ENCODE results near the gene SIDT1. TPM values are rescaled to one million over a fixed set of nuclear protein-coding genes. Genes with fewer than 3 reads are reported as not detected.

Gene SIDT1
- total and polyA plus RNA-seq, 8 donors: 0.81 to 142 (median 14.5) TPM

- intact Hi-C loops (cut with DNase I; ENCODE audit: low total_unique reads): no loop called here
- no peak for DNase-seq
- no peak for TF ChIP-seq CTCF (IDR thresholded peaks at IDR 0.05)
- no peak for TF ChIP-seq POLR2AphosphoS5 (IDR thresholded peaks at IDR 0.05)
- no peak for TF ChIP-seq POLR2A (IDR thresholded peaks at IDR 0.05)
- TF ChIP-seq EP300 (IDR thresholded peaks at IDR 0.05): no peak
- H3K27ac ChIP-seq: no peak overlapping the region
- H3K9me3 ChIP-seq: no peaks in the 10 kb centered on the region
- H3K36me3 ChIP-seq: peaks cover 9 to 37% (median 35%) of the 10 kb centered on the region in 4 donors
- no peaks in the 10 kb centered on the region for H3K27me3 ChIP-seq
- H3K4me1 ChIP-seq: no peaks in the 10 kb centered on the region
- WGBS, 5 donors: 93 to 100% (median 98%) methylated on average over 4 of the region's 4 CpGs
- no peak overlapping the region for H3K4me3 ChIP-seq
Observed at GRCh38 chr3:113678773-113679172, 146.4 kb downstream of the SIDT1 start.

Small RNA genes lying within 50 kb of the gene (small RNA-seq; reads per million reads assigned to genes)
- gene MIR4446 (0.59 to 2.9 (median 1.8) reads per million in 4 donors), gene RN7SL767P (0 reads per million in 4 donors)

Other genes starting within 250 kb of the SIDT1 start
- gene CFAP44, start 91.1 kb upstream of the SIDT1 start, total RNA-seq: 10 to 100 TPM in 4 of 5 donors, 1 to 10 TPM in 1; 6.2 to 33.6 (median 21.7) TPM
- 1 to 10 TPM; 1.4 to 8.4 (median 1.5) TPM for gene CFAP44, start 91.1 kb upstream of the SIDT1 start, polyA plus RNA-seq
- gene SPICE1, start 17.4 kb upstream of the SIDT1 start, total RNA-seq: 10 to 100 TPM; 10.3 to 75.9 (median 31.9) TPM
- gene SPICE1, start 17.4 kb upstream of the SIDT1 start, polyA plus RNA-seq: 1 to 10 TPM; 1.7 to 2.9 (median 2.4) TPM
- 10 to 100 TPM in 4 of 5 donors, 1 to 10 TPM in 1; 4.6 to 30.6 (median 22.9) TPM for gene USF3, start 164.1 kb downstream of the SIDT1 start, total RNA-seq
- gene USF3, start 164.1 kb downstream of the SIDT1 start, polyA plus RNA-seq: 1 to 10 TPM; 3.3 to 4.6 (median 4.4) TPM
- 100 to 1,000 TPM in 2 of 5 donors, 10 to 100 TPM in 3; 15.1 to 159 (median 45.1) TPM for gene NAA50, start 213.7 kb downstream of the SIDT1 start, total RNA-seq
- 10 to 100 TPM; 22.4 to 38.0 (median 36.8) TPM for gene NAA50, start 213.7 kb downstream of the SIDT1 start, polyA plus RNA-seq
- 10 to 100 TPM in 4 of 5 donors, 1 to 10 TPM in 1; 4.3 to 75.6 (median 34.2) TPM for gene ATP6V1A, start 214.5 kb downstream of the SIDT1 start, total RNA-seq
- gene ATP6V1A, start 214.5 kb downstream of the SIDT1 start, polyA plus RNA-seq: 10 to 100 TPM; 11.6 to 13.3 (median 12.7) TPM

Data from stomach (tissue), 9 donors.